ENCODE results near the gene WWC1. TPM values are rescaled to one million over a fixed set of nuclear protein-coding genes. Genes with fewer than 3 reads are reported as not detected.

The WWC1 gene
- total RNA-seq, 1 donor from 2014 or later: 2.2 TPM

- Histone ChIP-seq H3K4me1 (no peaks in the 10 kb centered on the region), H3K9me3 (replicated peaks) (no peaks in the 10 kb centered on the region), H3K4me3 (no peak overlapping the region), H3K27me3 (ENCODE audit: low read depth) (peaks cover 30% of the 10 kb centered on the region), H3K36me3 (no peaks in the 10 kb centered on the region), H3K27ac (replicated peaks) (no peak overlapping the region)
- TF ChIP-seq CTCF (IDR thresholded peaks at IDR 0.05; ENCODE audit: borderline replicate concordance): no peak
- DNase-seq: no peak
- intact Hi-C loops (cut with micrococcal nuclease): no loop called here
Measured at GRCh38 chr5:168312606-168313295, 21.3 kb downstream of the WWC1 start.

- no peak for TF ChIP-seq CTCF (IDR thresholded peaks at IDR 0.05; ENCODE audit: borderline replicate concordance)
- Histone ChIP-seq H3K9me3 (replicated peaks) (no peaks in the 10 kb centered on the region), H3K27ac (replicated peaks) (no peak overlapping the region), H3K4me1 (no peaks in the 10 kb centered on the region), H3K36me3 (no peaks in the 10 kb centered on the region), H3K4me3 (no peak overlapping the region), H3K27me3 (ENCODE audit: low read depth) (peaks cover 28% of the 10 kb centered on the region)
- intact Hi-C loops (cut with micrococcal nuclease): no loop called here
- DNase-seq: no peak
Measured at GRCh38 chr5:168313596-168314204, 22.3 kb downstream of the WWC1 start.

- Histone ChIP-seq H3K9me3 (replicated peaks) (no peaks in the 10 kb centered on the region), H3K4me1 (no peaks in the 10 kb centered on the region), H3K36me3 (no peaks in the 10 kb centered on the region), H3K4me3 (no peak overlapping the region), H3K27me3 (ENCODE audit: low read depth) (peaks cover 18% of the 10 kb centered on the region), H3K27ac (replicated peaks) (no peak overlapping the region)
- no peak for TF ChIP-seq CTCF (IDR thresholded peaks at IDR 0.05; ENCODE audit: borderline replicate concordance)
- intact Hi-C loops (cut with micrococcal nuclease): no loop called here
- no peak for DNase-seq
Measured at GRCh38 chr5:168314735-168315411, 23.4 kb downstream of the WWC1 start.

- intact Hi-C loops (cut with micrococcal nuclease): no loop called here
- no peak for DNase-seq
- TF ChIP-seq CTCF (IDR thresholded peaks at IDR 0.05; ENCODE audit: borderline replicate concordance): no peak
- no peaks in the 10 kb centered on the region for H3K36me3 ChIP-seq
- no peaks in the 10 kb centered on the region for H3K4me1 ChIP-seq
- H3K27ac ChIP-seq (replicated peaks): no peak overlapping the region
- no peaks in the 10 kb centered on the region for H3K9me3 ChIP-seq (replicated peaks)
- peaks cover 14% of the 10 kb centered on the region for H3K27me3 ChIP-seq (ENCODE audit: low read depth)
- no peak overlapping the region for H3K4me3 ChIP-seq
Measured at GRCh38 chr5:168315416-168316138, 24.1 kb downstream of the WWC1 start.

- H3K36me3 ChIP-seq: no peaks in the 10 kb centered on the region
- no peaks in the 10 kb centered on the region for H3K4me1 ChIP-seq
- H3K9me3 ChIP-seq (replicated peaks): no peaks in the 10 kb centered on the region
- TF ChIP-seq CTCF (IDR thresholded peaks at IDR 0.05; ENCODE audit: borderline replicate concordance): no peak
- no peak overlapping the region for H3K27ac ChIP-seq (replicated peaks)
- intact Hi-C loops (cut with micrococcal nuclease): no loop called here
- DNase-seq: no peak
- no peak overlapping the region for H3K4me3 ChIP-seq
- H3K27me3 ChIP-seq (ENCODE audit: low read depth): peaks cover 8% of the 10 kb centered on the region
Measured at GRCh38 chr5:168316139-168316578, 24.7 kb downstream of the WWC1 start.

Measured in left ventricle myocardium inferior (tissue), 1 donor.